Keratinocyte (primary cell): ENCODE data around the gene C6orf47.

ENCODE experiments used
- EZH2 ChIP-seq: IDR thresholded peaks from one replicate; pipeline ENCODE4 v1.6.1; 2012; ENCODE audit warnings: inconsistent platforms, mild to moderate bottlenecking, low read length, moderate library complexity
- TF ChIP-seq, protein P1 (sequence below), 3 experiments: IDR thresholded peaks in 1 of 3; conservative IDR thresholded peaks in 1 of 3; optimal IDR thresholded peaks in 1 of 3; 2 replicates in 2 of 3; 3 replicates in 1 of 3; pipeline versions ENCODE3 to v1.5.1; 2011; ENCODE audit warnings: low read length in 3 of 3, mild to moderate bottlenecking in 3 of 3, moderate library complexity in 2 of 3, control low read depth in 1 of 3, inconsistent platforms in 1 of 3; ENCODE audit not compliant: insufficient read depth in 2 of 3; ENCODE audit errors: extremely low read depth in 1 of 3

GRCh38 chr6:31691078-31691463, 30.5 kb upstream of the C6orf47 start:
- TF ChIP-seq, protein P1, sequence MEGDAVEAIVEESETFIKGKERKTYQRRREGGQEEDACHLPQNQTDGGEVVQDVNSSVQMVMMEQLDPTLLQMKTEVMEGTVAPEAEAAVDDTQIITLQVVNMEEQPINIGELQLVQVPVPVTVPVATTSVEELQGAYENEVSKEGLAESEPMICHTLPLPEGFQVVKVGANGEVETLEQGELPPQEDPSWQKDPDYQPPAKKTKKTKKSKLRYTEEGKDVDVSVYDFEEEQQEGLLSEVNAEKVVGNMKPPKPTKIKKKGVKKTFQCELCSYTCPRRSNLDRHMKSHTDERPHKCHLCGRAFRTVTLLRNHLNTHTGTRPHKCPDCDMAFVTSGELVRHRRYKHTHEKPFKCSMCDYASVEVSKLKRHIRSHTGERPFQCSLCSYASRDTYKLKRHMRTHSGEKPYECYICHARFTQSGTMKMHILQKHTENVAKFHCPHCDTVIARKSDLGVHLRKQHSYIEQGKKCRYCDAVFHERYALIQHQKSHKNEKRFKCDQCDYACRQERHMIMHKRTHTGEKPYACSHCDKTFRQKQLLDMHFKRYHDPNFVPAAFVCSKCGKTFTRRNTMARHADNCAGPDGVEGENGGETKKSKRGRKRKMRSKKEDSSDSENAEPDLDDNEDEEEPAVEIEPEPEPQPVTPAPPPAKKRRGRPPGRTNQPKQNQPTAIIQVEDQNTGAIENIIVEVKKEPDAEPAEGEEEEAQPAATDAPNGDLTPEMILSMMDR (optimal IDR thresholded peaks at IDR 0.05 in 1 of 3, IDR thresholded peaks at IDR 0.05 in 1 of 3, conservative IDR thresholded peaks at IDR 0.05 in 1 of 3; ENCODE audit: extremely low read depth in 1 of 3, insufficient read depth in 2 of 3, low read length in 3 of 3) = no peak
- TF ChIP-seq EZH2 = no peak
